ENCODE measurements around the gene RPL13A. TPM values are rescaled to one million over a fixed set of nuclear protein-coding genes. Genes with fewer than 3 reads are reported as not detected.

Gene RPL13A
- total and polyA plus RNA-seq, 2 of the 4 experiments (the other 2 are of a cell fraction): 1,477 to 2,069 TPM

DNA sequence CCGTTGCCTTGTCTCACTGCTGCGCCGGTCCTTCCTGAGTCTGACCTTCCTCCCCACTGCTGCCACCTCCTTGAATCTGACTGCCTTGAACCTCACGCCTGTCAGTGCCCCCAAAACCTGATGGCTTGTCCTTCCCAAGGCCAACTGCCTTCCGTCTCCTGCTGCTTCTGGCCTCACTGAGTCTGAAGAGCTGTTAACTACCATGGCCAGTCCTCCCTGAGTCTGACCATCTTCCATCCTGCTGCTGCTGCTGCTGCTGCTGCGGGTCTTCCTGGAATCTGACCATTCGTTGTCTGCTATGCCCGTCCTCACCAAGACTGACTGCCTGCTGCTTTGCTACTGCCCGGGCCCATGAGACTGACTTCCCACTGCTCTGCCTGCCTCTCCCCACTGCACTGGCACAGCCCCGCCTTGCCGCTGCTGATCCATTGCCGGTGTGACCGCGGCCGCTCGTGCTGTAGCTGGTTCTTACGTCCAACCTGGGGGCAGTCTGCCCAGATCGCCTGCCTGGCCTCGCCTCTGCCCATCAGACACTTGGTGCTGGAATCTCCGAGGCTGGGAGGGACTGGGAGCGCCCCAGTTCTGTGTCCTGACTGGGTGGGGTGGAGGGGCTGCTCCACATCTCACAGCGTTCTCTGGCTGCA lies 37.5 kb downstream of the RPL13A start:
- TF ChIP-seq FOS (IDR thresholded peaks at IDR 0.05; ENCODE audit: low read depth, low read length) (no peak), RFX5 (IDR thresholded peaks at IDR 0.05; ENCODE audit: low read depth, low read length) (no peak), MXI1 (IDR thresholded peaks at IDR 0.05; ENCODE audit: borderline replicate concordance, low read depth, low read length) (no peak), CHD1 (IDR thresholded peaks at IDR 0.05; ENCODE audit: low read depth, low read length) (no peak), NFE2L2 (IDR thresholded peaks at IDR 0.05; ENCODE audit: low read depth, low read length) (no peak), BHLHE40 (IDR thresholded peaks at IDR 0.05; ENCODE audit: low read depth, low read length) (no peak), POLR2A (IDR thresholded peaks at IDR 0.05; ENCODE audit: low read depth, low read length) (no peak), MAFK (IDR thresholded peaks at IDR 0.05; ENCODE audit: low read depth, low read length) (no peak), RCOR1 (IDR thresholded peaks at IDR 0.05; ENCODE audit: insufficient replicate concordance, low read length) (no peak), SMC3 (IDR thresholded peaks at IDR 0.05; ENCODE audit: low read depth, low read length) (no peak), MAZ (IDR thresholded peaks at IDR 0.05; ENCODE audit: borderline replicate concordance, low read depth, low read length) (no peak)
- TF ChIP-seq, protein P1, sequence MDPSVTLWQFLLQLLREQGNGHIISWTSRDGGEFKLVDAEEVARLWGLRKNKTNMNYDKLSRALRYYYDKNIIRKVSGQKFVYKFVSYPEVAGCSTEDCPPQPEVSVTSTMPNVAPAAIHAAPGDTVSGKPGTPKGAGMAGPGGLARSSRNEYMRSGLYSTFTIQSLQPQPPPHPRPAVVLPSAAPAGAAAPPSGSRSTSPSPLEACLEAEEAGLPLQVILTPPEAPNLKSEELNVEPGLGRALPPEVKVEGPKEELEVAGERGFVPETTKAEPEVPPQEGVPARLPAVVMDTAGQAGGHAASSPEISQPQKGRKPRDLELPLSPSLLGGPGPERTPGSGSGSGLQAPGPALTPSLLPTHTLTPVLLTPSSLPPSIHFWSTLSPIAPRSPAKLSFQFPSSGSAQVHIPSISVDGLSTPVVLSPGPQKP (IDR thresholded peaks at IDR 0.05; ENCODE audit: borderline replicate concordance, low read depth, low read length): no peak
- TF ChIP-seq, protein P2, sequence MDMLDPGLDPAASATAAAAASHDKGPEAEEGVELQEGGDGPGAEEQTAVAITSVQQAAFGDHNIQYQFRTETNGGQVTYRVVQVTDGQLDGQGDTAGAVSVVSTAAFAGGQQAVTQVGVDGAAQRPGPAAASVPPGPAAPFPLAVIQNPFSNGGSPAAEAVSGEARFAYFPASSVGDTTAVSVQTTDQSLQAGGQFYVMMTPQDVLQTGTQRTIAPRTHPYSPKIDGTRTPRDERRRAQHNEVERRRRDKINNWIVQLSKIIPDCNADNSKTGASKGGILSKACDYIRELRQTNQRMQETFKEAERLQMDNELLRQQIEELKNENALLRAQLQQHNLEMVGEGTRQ (IDR thresholded peaks at IDR 0.05; ENCODE audit: low read depth, low read length): no peak
- WGBS, 2 experiments (ENCODE audit: extremely low coverage in 2 of 2, insufficient read length in 1 of 2): 85% methylated on average over 9 of the region's 22 CpGs; no CpG with 5 or more reads in 1 of the 2 experiments
- Histone ChIP-seq H3K4me1 (ENCODE audit: control insufficient read depth, insufficient read depth, low read length) (peaks cover 4% of the 10 kb centered on the region), H3K9me1 (ENCODE audit: insufficient read depth, low read length) (peaks cover 11% of the 10 kb centered on the region; the same call in 1 of the 2 replicates), H2AFZ (replicated peaks; ENCODE audit: low read length, poor library complexity) (peak overlapping the region; percentile 23), H3K4ac (ENCODE audit: low read depth, low read length) (no peak overlapping the region), H3K14ac (replicated peaks; ENCODE audit: low read depth, low read length) (no peak overlapping the region), H3K23ac (ENCODE audit: low read depth, low read length) (no peak overlapping the region), H2BK15ac (ENCODE audit: low read depth, low read length) (no peak overlapping the region), H2AK9ac (replicated peaks; ENCODE audit: low read depth, low read length, poor library complexity) (no peak overlapping the region), H4K20me1 (ENCODE audit: insufficient read depth, low read length) (no peaks in the 10 kb centered on the region), H3K27me3 (ENCODE audit: control insufficient read depth, insufficient read depth, low read length) (no peaks in the 10 kb centered on the region), H3K79me1 (ENCODE audit: low read depth in 1 of 2, low read length in 2 of 2) (peaks cover 4 to 20% of the 10 kb centered on the region in 2 experiments; a peak in 3 of 4 replicates), H4K5ac (ENCODE audit: low read depth, low read length) (no peak overlapping the region), H3K4me3 (ENCODE audit: insufficient read depth, low read depth, low read length) (no peak overlapping the region), H2BK20ac (ENCODE audit: low read depth, low read length) (no peak overlapping the region), H2BK120ac (ENCODE audit: low read depth, low read length) (no peak overlapping the region), H4K8ac (ENCODE audit: low read depth in 2 of 2, low read length in 2 of 2) (no peak overlapping the region), H3K27ac (ENCODE audit: insufficient read depth, low read length) (no peak overlapping the region), H3K36me3 (ENCODE audit: control insufficient read depth, insufficient read depth, low read length) (peaks cover 17% of the 10 kb centered on the region; the same call in 1 of the 2 replicates), H3K18ac (ENCODE audit: low read depth, low read length) (no peak overlapping the region), H3K9me3 (ENCODE audit: control insufficient read depth, insufficient read depth, low read length) (no peaks in the 10 kb centered on the region), H3K56ac (ENCODE audit: extremely low read depth, insufficient read depth, low read length) (no peak overlapping the region), H2BK5ac (ENCODE audit: low read depth, low read length, poor library complexity, severe bottlenecking) (no peak overlapping the region), H2AK5ac (ENCODE audit: low read depth, low read length) (no peak overlapping the region), H4K91ac (ENCODE audit: insufficient read depth, low read depth, low read length) (no peak overlapping the region), H3K4me2 (ENCODE audit: low read depth, low read length) (no peak overlapping the region), H3K9ac (ENCODE audit: low read depth, low read length) (no peak overlapping the region)
- no peak for ATAC-seq (ENCODE audit: low read depth)
- POLR2A ChIA-PET (ENCODE audit: unreplicated experiment): no interaction called here
- intact Hi-C loops (cut with micrococcal nuclease) (no loop called here), dilution Hi-C loops (cut with HindIII; ENCODE audit: low sequenced_read_pairs, unreplicated experiment) (no loop called here), in situ Hi-C loops (cut with MboI; ENCODE audit: low sequenced_read_pairs) (no loop called here)
- BruUV-seq (replicated peaks): no TSS peak
- CTCF ChIA-PET: no interaction called here
- DNase-seq: no peak
